GM18873 (cell line): Measurements from ENCODE around the gene PPP2R5A.

Experiments
- ATAC-seq: cut with Tn5 transposase; IDR thresholded peaks from one replicate; pipeline ENCODE4 v1.9.1; 2021; ENCODE audit warnings: mild to moderate bottlenecking, moderate library complexity, moderate number of reproducible peaks; ENCODE audit not compliant: unreplicated experiment, low FRiP score

Gene PPP2R5A

GRCh38 chr1:212284744-212285684 lies at the start of gene PPP2R5A:
Gene PPP2R5A, plus strand, starts transcription at chr1:212285410. Its CDS starts 701 bp downstream, at chr1:212286111.
- peak; percentile 87 for ATAC-seq

- no peak for ATAC-seq
Observed at GRCh38 chr1:212235857-212236256, 49.4 kb upstream of the PPP2R5A start.

- ATAC-seq: no peak
Observed at GRCh38 chr1:212236664-212237220, 48.5 kb upstream of the PPP2R5A start.

GRCh38 chr1:212237651-212238050 lies 47.6 kb upstream of the PPP2R5A start:
- peak; percentile 89 for ATAC-seq

GRCh38 chr1:212238552-212238951 lies 46.7 kb upstream of the PPP2R5A start:
- no peak for ATAC-seq

DNA sequence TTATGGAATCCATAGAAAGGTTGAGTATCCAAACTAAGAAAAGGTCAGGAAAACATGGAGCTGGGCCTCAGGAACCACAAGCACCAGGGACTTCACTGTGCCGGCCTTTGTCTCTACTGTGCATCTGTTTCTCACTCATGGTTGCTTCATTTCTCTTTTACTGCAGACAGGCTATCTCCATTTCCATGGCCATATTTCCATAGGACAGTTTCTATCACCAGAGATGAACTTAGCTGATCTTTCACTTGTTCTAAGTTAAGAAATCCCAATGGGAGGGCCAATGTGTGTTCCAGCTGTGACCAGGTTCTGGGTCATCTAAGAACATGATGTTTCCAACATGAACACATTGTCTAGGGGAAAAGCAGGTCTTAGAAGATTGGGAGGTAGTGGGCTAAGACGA lies 43.7 kb upstream of the PPP2R5A start:
- no peak for ATAC-seq

DNA sequence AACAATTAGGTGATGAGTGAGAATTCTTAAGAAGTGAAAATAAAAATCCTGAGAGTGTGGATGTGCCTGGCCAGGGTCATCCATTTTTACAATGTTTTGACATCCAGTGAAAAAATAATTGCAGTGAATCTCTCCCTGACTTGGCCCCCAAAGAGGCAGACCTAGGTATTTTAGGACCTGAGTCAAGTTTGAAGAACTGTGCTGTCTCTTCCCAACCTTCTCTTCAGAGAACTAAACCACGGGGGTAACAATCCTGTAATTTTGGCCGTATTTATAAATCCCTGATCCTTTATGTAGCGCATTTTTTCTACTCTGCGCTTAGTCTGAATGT lies 43.3 kb upstream of the PPP2R5A start:
- ATAC-seq: no peak

GRCh38 chr1:212242288-212242984 lies 42.8 kb upstream of the PPP2R5A start:
- ATAC-seq: no peak

- ATAC-seq: no peak
Observed at GRCh38 chr1:212242985-212243308, 42.3 kb upstream of the PPP2R5A start.

GRCh38 chr1:212244441-212244840 lies 40.8 kb upstream of the PPP2R5A start:
- no peak for ATAC-seq

GRCh38 chr1:212247179-212247721 lies 38.0 kb upstream of the PPP2R5A start:
- no peak for ATAC-seq

DNA sequence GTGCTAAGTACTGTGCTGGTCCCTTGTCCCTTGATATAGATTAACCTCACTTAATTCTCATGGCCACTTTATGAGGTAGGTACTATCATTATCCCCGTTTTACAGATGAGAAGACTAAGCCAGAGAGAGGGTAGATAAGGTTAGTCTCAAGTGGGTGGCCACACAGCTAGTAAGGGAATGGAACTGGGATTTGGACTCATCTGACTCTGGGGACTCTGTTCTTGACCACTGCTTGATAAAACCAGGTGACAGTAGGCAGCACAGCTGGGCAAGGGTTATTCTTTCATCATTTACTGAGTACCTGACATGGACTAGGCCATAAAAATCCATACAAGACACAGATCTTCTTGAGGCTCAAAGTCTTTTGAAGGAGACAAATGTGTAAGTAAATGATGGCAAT lies 37.2 kb upstream of the PPP2R5A start:
- no peak for ATAC-seq

DNA sequence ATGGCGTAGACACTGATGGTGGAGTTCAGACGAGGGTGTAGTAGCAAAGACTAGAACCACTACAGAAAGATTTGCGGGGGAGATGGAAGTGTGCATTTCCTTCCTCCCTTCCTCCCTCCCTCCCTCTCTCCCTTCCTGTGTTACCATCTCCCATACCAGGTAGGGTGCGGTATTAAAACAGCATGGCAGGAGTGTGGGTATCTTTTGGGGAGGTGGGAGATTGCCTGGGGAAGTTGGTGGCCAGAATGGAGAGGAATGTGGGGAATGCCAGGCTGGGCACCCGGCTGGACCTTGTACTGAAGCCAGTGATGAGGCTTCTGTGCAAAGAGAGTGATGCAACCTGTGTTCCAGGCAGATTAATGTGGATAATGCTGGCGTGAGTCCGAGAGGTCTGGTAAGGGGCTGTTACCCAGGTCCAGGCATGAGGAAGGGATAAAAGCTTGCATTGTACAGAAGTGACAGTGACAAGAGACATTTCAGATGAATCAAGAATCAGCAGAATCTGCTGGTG lies 30.3 kb upstream of the PPP2R5A start:
- no peak for ATAC-seq

- no peak for ATAC-seq
Observed at GRCh38 chr1:212255705-212256307, 29.4 kb upstream of the PPP2R5A start.

- no peak for ATAC-seq
Observed at GRCh38 chr1:212256369-212256768, 28.8 kb upstream of the PPP2R5A start.

DNA sequence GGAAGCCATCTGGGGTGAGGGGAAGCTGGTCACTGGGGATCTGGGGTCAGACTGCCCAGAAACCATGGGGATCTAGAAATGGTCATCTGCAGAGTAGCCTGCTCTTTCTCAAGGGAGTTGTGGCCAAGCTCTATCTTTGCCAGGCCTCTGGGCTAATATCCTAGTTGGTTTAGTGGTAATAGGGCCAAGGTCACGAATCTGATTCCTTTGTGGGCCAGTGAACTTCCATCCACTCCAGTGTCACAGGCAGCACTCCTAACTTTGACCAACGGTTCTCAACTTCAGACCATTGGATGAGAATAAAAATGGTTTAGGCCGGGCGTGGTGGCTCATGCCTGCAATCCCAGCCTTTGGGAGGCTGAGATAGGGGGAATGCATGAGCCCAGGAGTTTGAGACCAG lies 28.1 kb upstream of the PPP2R5A start:
- ATAC-seq: no peak

DNA sequence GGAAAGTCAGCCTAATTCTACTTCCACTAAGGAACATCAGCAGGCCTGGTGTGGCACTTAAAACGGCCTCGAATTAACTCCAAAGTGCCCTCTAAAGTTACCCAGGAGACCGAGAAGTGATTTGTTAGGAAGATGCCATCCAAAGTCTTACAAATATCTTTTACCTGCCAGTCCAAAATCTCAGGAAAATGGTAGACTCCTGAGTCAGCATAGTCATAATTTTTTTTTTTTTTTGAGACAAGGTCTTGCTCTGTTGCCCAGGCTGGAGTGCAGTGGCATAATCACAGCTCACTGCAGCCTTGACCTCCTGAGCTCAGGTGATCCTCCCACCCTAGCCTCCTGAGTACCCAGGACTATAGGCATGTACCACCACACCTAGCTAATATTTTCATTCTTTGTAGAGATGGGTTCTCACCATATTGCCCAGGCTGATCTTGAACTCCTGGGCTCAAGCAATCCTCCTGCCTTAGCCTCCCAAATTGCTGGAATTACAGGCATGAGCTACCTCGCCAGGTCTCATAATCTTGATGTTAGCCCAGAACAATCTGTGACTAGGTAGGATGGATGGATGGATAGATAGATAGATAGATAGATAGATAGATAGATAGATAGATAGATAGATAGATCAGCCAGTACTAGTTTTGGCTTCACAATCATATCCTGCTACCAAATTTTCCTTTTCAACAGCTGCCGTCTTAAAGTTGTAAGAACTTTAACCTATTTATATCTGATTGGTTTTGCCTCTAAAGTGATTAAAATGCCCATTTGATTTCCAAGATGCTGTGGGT lies 25.3 kb upstream of the PPP2R5A start:
- ATAC-seq: no peak

DNA sequence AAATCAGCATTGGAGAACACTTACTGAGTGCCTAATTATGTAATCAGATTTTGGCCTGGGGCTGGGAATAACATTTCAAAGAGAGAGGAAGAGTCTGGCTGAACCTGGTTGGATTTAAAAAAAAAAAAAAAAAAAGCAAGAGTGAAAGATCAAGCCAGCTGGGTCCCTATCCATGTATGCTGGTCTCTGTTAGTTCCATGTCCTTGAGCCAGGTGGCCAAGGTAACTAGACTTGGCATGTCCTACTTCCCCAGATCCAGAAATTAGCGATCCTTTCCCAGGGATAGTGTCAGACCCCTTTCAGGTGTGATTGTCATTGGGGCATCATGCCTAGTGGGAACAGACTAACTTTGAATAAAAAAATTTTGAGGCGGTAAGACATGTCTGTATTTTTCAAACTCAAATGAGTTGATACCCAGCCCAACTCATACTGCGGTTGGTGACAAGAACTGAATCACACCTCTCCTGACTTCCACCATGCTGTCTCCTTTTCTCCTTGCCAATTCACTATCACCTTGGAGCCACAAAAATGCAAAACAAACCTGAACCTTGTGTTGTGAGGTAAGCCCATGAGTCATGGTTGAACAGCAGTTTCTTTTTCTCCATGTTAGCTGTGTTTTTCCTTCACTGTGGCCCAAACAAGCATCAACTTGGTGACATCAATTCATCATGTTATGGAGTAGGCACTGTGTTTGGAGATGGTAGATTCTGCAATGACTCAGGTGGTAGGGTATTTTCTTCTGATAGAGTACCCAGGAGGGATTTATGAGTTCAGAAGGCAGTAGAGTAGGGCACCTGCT lies 24.5 kb upstream of the PPP2R5A start:
- ATAC-seq: no peak

GRCh38 chr1:212261361-212261929 lies 23.8 kb upstream of the PPP2R5A start:
- no peak for ATAC-seq
